Vagina (tissue), 2 donors: ENCODE results near the gene LRP2.

Experiments used
- CTCF ChIP-seq, 3 experiments: fragments of 450-650 bp in 2 of 3; fragments of 200-600 bp in 1 of 3; sonication (generic) in 1 of 3; IDR thresholded peaks; one replicate each; pipeline ENCODE4 v1.5.1; 2017 to 2019; ENCODE audit warnings: antibody characterized with exemption in 3 of 3, mild to moderate bottlenecking in 2 of 3, moderate library complexity in 2 of 3
- POLR2A ChIP-seq, 2 donors: fragments of 450-650 bp; IDR thresholded peaks; one replicate each; pipeline ENCODE4 v1.6.1; 2017; ENCODE audit warnings: antibody characterized with exemption in 2 of 2, mild to moderate bottlenecking in 2 of 2, moderate library complexity in 2 of 2
- POLR2AphosphoS5 ChIP-seq, 2 donors: sonication (generic); formaldehyde crosslinking; IDR thresholded peaks; one replicate each; pipeline ENCODE4 v1.9.0; 2017; ENCODE audit warnings: antibody characterized with exemption in 2 of 2, mild to moderate bottlenecking in 2 of 2, low read depth in 1 of 2; ENCODE audit not compliant: insufficient read depth in 1 of 2

- TF ChIP-seq CTCF (IDR thresholded peaks at IDR 0.05) (no peak), POLR2A (IDR thresholded peaks at IDR 0.05) (no peak), POLR2AphosphoS5 (IDR thresholded peaks at IDR 0.05; ENCODE audit: insufficient read depth in 1 of 2, low read depth in 1 of 2) (no peak)
Observed at GRCh38 chr2:169143998-169144397, 218.3 kb downstream of the LRP2 start.
